IMR-90 (cell line): Measurements from ENCODE around the gene ARTN. TPM values are rescaled to one million over a fixed set of nuclear protein-coding genes. Genes with fewer than 3 reads are reported as not detected.

Source experiments
- ATAC-seq: fragments of 200-7000 bp; cut with Tn5 transposase; 2 replicates; pipeline ENCODE4 v1.9.1; 2020; ENCODE audit warnings: low read depth, mild to moderate bottlenecking, moderate library complexity
- BruUV-seq: library from RNA; stranded (reverse); fragments of 400-500 nt; replicated peaks from 2 replicates; lab custom pipeline; 2021; lab: Mats Ljungman, UMichigan
- CTCF ChIA-PET: fragments of 300-600 bp; formaldehyde crosslinking; extraction: SDS; loops from one replicate; lab custom pipeline; 2021; ENCODE audit warnings: antibody characterized with exemption; lab: Yijun Ruan, JAX
- POLR2A ChIA-PET: fragments of 300-600 bp; sonication (Branson Sonifier 250); formaldehyde crosslinking; loops from one replicate; lab custom pipeline; 2022; ENCODE audit warnings: antibody characterized with exemption; ENCODE audit not compliant: unreplicated experiment; lab: Charles Lee
- DNase-seq: peaks from one replicate; pipeline ENCODE4 v3.0.0; 2013
- H2AFZ ChIP-seq: replicated peaks from 2 replicates; pipeline ENCODE3; 2013; ENCODE audit warnings: low read length, mild to moderate bottlenecking; ENCODE audit not compliant: poor library complexity
- H2AK5ac ChIP-seq: 2 replicates; pipeline ENCODE4 v1.6.1; 2013; ENCODE audit warnings: low read depth, low read length, inconsistent platforms
- H2AK9ac ChIP-seq: replicated peaks from 2 replicates; pipeline ENCODE3; 2013; ENCODE audit warnings: mild to moderate bottlenecking, low read depth, low read length, moderate library complexity; ENCODE audit not compliant: poor library complexity
- H2BK120ac ChIP-seq: 2 replicates; pipeline ENCODE4 v1.6.1; 2013; ENCODE audit warnings: low read depth, low read length, inconsistent platforms
- H2BK15ac ChIP-seq: 3 replicates; pipeline ENCODE4 v1.6.1; 2013; ENCODE audit warnings: low read depth, low read length, inconsistent platforms
- H2BK20ac ChIP-seq: 2 replicates; pipeline ENCODE4 v1.6.1; 2013; ENCODE audit warnings: low read depth, mild to moderate bottlenecking, inconsistent platforms, low read length, moderate library complexity
- H2BK5ac ChIP-seq: 2 replicates; pipeline ENCODE4 v1.6.1; 2013; ENCODE audit warnings: mild to moderate bottlenecking, low read depth, low read length, inconsistent platforms; ENCODE audit not compliant: poor library complexity, severe bottlenecking
- H3K14ac ChIP-seq: replicated peaks from 2 replicates; pipeline ENCODE4 v1.6.1; 2013; ENCODE audit warnings: low read depth, low read length, inconsistent platforms
- H3K18ac ChIP-seq: 2 replicates; pipeline ENCODE4 v1.6.1; 2013; ENCODE audit warnings: low read depth, low read length, control low read depth
- H3K23ac ChIP-seq: 2 replicates; pipeline ENCODE4 v1.6.1; 2013; ENCODE audit warnings: low read depth, low read length, inconsistent platforms
- H3K27ac ChIP-seq: 2 replicates; pipeline ENCODE4 v1.5.1; 2013; ENCODE audit warnings: mild to moderate bottlenecking, control low read depth, low read length; ENCODE audit not compliant: insufficient read depth
- H3K27me3 ChIP-seq: 2 replicates; pipeline ENCODE4 v1.6.1; 2013; ENCODE audit warnings: low read length; ENCODE audit not compliant: control insufficient read depth, insufficient read depth
- H3K36me3 ChIP-seq: 2 replicates; pipeline ENCODE4 v1.6.1; 2013; ENCODE audit warnings: low read length, mixed read lengths; ENCODE audit not compliant: control insufficient read depth, insufficient read depth
- H3K4ac ChIP-seq: 2 replicates; pipeline ENCODE4 v1.6.1; 2013; ENCODE audit warnings: low read depth, low read length, inconsistent platforms
- H3K4me1 ChIP-seq: 2 replicates; pipeline ENCODE4 v1.6.1; 2013; ENCODE audit warnings: low read length, mixed read lengths; ENCODE audit not compliant: control insufficient read depth, insufficient read depth
- H3K4me2 ChIP-seq: 2 replicates; pipeline ENCODE4 v1.6.1; 2013; ENCODE audit warnings: low read depth, mild to moderate bottlenecking, control low read depth, low read length, moderate library complexity
- H3K4me3 ChIP-seq: 2 replicates; pipeline ENCODE4 v1.5.1; 2013; ENCODE audit warnings: low read depth, mild to moderate bottlenecking, control low read depth, low read length, moderate library complexity; ENCODE audit not compliant: insufficient read depth
- H3K56ac ChIP-seq: 2 replicates; pipeline ENCODE4 v1.6.1; 2013; ENCODE audit warnings: low read length, inconsistent platforms; ENCODE audit not compliant: insufficient read depth; ENCODE audit errors: extremely low read depth
- H3K79me1 ChIP-seq, 2 experiments: 2 replicates each; pipeline ENCODE4 v1.6.1; 2013; ENCODE audit warnings: low read length in 2 of 2, inconsistent platforms in 1 of 2, low read depth in 1 of 2
- H3K9ac ChIP-seq: 2 replicates; pipeline ENCODE4 v1.6.1; 2013; ENCODE audit warnings: low read depth, low read length, control low read depth
- H3K9me1 ChIP-seq: 2 replicates; pipeline ENCODE4 v1.6.1; 2013; ENCODE audit warnings: low read length, inconsistent platforms; ENCODE audit not compliant: insufficient read depth
- H3K9me3 ChIP-seq: 2 replicates; pipeline ENCODE4 v1.6.1; 2013; ENCODE audit warnings: low read length; ENCODE audit not compliant: control insufficient read depth, insufficient read depth
- H4K20me1 ChIP-seq: 2 replicates; pipeline ENCODE4 v1.6.1; 2013; ENCODE audit warnings: low read length, inconsistent platforms; ENCODE audit not compliant: insufficient read depth
- H4K5ac ChIP-seq: 2 replicates; pipeline ENCODE4 v1.6.1; 2013; ENCODE audit warnings: mild to moderate bottlenecking, low read depth, low read length, control low read depth
- H4K8ac ChIP-seq, 2 experiments: 2 replicates each; pipeline ENCODE4 v1.6.1; 2013; ENCODE audit warnings: low read depth in 2 of 2, low read length in 2 of 2, control low read depth in 1 of 2, inconsistent platforms in 1 of 2
- H4K91ac ChIP-seq: 2 replicates; pipeline ENCODE4 v1.6.1; 2013; ENCODE audit warnings: low read depth, low read length, inconsistent platforms; ENCODE audit not compliant: insufficient read depth
- CTCF ChIP-seq: conservative IDR thresholded peaks from 2 replicates; pipeline ENCODE4 v1.5.1; 2012; ENCODE audit warnings: mild to moderate bottlenecking, low read depth, low read length, improper control_type of control experiment
- ELK1 ChIP-seq: fragments of 150-350 bp; IDR thresholded peaks from 2 replicates; pipeline ENCODE4 v1.6.1; 2016; ENCODE audit warnings: low read depth, mild to moderate bottlenecking, low read length, moderate library complexity, borderline replicate concordance
- FOS ChIP-seq: fragments of 150-350 bp; IDR thresholded peaks from 2 replicates; pipeline ENCODE4 v1.6.1; 2016; ENCODE audit warnings: low read depth, low read length
- MAZ ChIP-seq: IDR thresholded peaks from 2 replicates; pipeline ENCODE4 v1.6.1; 2012; ENCODE audit warnings: low read depth, mild to moderate bottlenecking, low read length, improper control_type of control experiment, moderate library complexity, borderline replicate concordance
- MXI1 ChIP-seq: IDR thresholded peaks from 2 replicates; pipeline ENCODE4 v1.6.1; 2012; ENCODE audit warnings: low read depth, mild to moderate bottlenecking, low read length, moderate library complexity, borderline replicate concordance
- NFE2L2 ChIP-seq: fragments of 150-350 bp; IDR thresholded peaks from 2 replicates; pipeline ENCODE4 v1.6.1; 2016; ENCODE audit warnings: low read depth, mild to moderate bottlenecking, low read length
- POLR2A ChIP-seq: IDR thresholded peaks from 2 replicates; pipeline ENCODE4 v1.6.1; 2012; ENCODE audit warnings: mild to moderate bottlenecking, low read depth, low read length
- USF2 ChIP-seq: fragments of 150-350 bp; IDR thresholded peaks from 2 replicates; pipeline ENCODE4 v1.6.1; 2017; ENCODE audit warnings: mild to moderate bottlenecking, antibody characterized with exemption, low read length, low read depth
- WGBS, 2 experiments: methylation state at CpG; one replicate each; pipeline versions ENCODE4 v1.1.5 to v1.1.7; 2013; ENCODE audit warnings: missing lambda C conversion rate in 2 of 2; ENCODE audit not compliant: insufficient read length in 1 of 2; ENCODE audit errors: extremely low coverage in 2 of 2; 5-methylcytosine and 5-hydroxymethylcytosine counted together
- dilution Hi-C: fragments of 300-500 bp; cut with HindIII; formaldehyde crosslinking; loops from one replicate; pipeline ENCODE4 v1.14.3; 2018; ENCODE audit warnings: low sequenced_read_pairs; ENCODE audit not compliant: unreplicated experiment
- in situ Hi-C: fragments of 300-500 bp; cut with MboI; formaldehyde crosslinking; loops from 3 replicates; pipeline ENCODE4 v1.14.3; 2019; ENCODE audit warnings: low sequenced_read_pairs, inconsistent platforms, mixed read lengths
- intact Hi-C: fragments of 100-400 bp; cut with micrococcal nuclease; formaldehyde crosslinking; loops from 2 replicates; pipeline ENCODE4 v1.10.0; 2022
- polyA plus RNA-seq, 3 experiments: library from polyadenylated mRNA; depleted of rRNA; stranded (reverse); fragments of >200 nt; gene quantifications; 2 replicates each; pipeline ENCODE4 v1.2.3, GENCODE V29; 2012; ENCODE audit warnings: low replicate concordance in 1 of 3
- total RNA-seq: library from RNA; depleted of rRNA; stranded (reverse); fragments of >200 nt; gene quantifications from 2 replicates; pipeline ENCODE4 v1.2.3, GENCODE V29; 2012

Gene ARTN
- total and polyA plus RNA-seq, 2 of the 4 experiments (the other 2 are of a cell fraction), result 0.29 TPM; not detected in 1

DNA sequence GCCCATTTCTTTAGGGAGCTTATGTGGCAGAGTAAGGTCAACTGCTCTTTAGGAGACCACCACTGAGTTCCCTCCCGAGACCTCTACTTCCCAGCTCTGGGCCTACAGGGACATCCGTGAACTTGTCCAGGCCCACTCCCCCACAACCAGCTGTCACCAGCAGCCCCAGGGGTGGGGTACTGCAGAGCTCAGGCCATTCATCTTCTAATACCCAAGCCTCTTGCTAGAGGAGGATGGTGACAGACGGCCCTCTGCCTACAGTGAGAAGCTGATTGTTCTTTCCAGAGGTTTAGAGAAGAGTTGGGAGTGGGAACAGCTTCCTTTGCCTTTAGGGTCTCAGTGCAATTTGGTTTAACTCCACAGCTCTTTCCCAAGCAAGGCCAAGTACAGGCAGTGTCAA is 33.2 kb upstream of the ARTN start:
- no CpG with 5 or more reads among the region's 3 CpGs for WGBS, 2 experiments
- no peak overlapping the region for H3K27ac ChIP-seq
- H3K27me3 ChIP-seq, result no peaks in the 10 kb centered on the region
- H3K23ac ChIP-seq, result no peak overlapping the region
- no peak overlapping the region for H3K18ac ChIP-seq
- no peak overlapping the region for H3K9ac ChIP-seq
- in situ Hi-C loops, result no loop called here
- H3K56ac ChIP-seq, result no peak overlapping the region
- no peak overlapping the region for H2AK5ac ChIP-seq
- H2BK120ac ChIP-seq, result no peak overlapping the region
- no peaks in the 10 kb centered on the region for H3K4me1 ChIP-seq
- no peaks in the 10 kb centered on the region for H3K9me3 ChIP-seq
- no peak overlapping the region for H2BK5ac ChIP-seq
- intact Hi-C loops, result no loop called here
- no peak overlapping the region for H2BK20ac ChIP-seq
- H3K4ac ChIP-seq, result no peak overlapping the region
- H3K36me3 ChIP-seq, result peaks cover 30% of the 10 kb centered on the region
- H4K91ac ChIP-seq, result no peak overlapping the region
- no peaks in the 10 kb centered on the region; a peak in 1 of 4 replicates for H3K79me1 ChIP-seq
- H3K14ac ChIP-seq, result no peak overlapping the region
- no peak overlapping the region for H2AFZ ChIP-seq
- peaks cover 2% of the 10 kb centered on the region; the same call in 1 of the 2 replicates for H3K9me1 ChIP-seq
- TF ChIP-seq USF2, result no peak
- no peak for TF ChIP-seq MAZ
- no peak for TF ChIP-seq NFE2L2
- TF ChIP-seq POLR2A, result no peak
- TF ChIP-seq FOS, result no peak
- TF ChIP-seq CTCF, result no peak
- no peak for TF ChIP-seq MXI1
- TF ChIP-seq ELK1, result no peak
- no peaks in the 10 kb centered on the region for H4K20me1 ChIP-seq
- dilution Hi-C loops, result no loop called here
- ChIA-PET POLR2A (no interaction called here), CTCF (no interaction called here)
- H4K8ac ChIP-seq, result no peak overlapping the region
- BruUV-seq, result no TSS peak
- no peak overlapping the region for H2BK15ac ChIP-seq
- no peak overlapping the region for H3K4me2 ChIP-seq
- DNase-seq (no peak), ATAC-seq (no peak)
- H2AK9ac ChIP-seq, result no peak overlapping the region
- H3K4me3 ChIP-seq, result no peak overlapping the region
- no peak overlapping the region for H4K5ac ChIP-seq
